Suprapubic skin (tissue), 4 donors: Measurements from ENCODE around the gene ATP1B1.

ENCODE experiments used
- EP300 ChIP-seq: sonication (generic); formaldehyde crosslinking; IDR thresholded peaks from one replicate; pipeline ENCODE4 v1.6.1; 2017; ENCODE audit warnings: antibody characterized with exemption
- POLR2A ChIP-seq, 2 donors: fragments of 450-650 bp; IDR thresholded peaks; one replicate each; pipeline ENCODE4 v1.6.1; 2017; ENCODE audit warnings: antibody characterized with exemption in 2 of 2, mild to moderate bottlenecking in 2 of 2, moderate library complexity in 2 of 2
- POLR2AphosphoS5 ChIP-seq, 3 donors: sonication (generic); formaldehyde crosslinking; IDR thresholded peaks; one replicate each; pipeline ENCODE4 v1.6.1; 2017; ENCODE audit warnings: antibody characterized with exemption in 3 of 3
- TF ChIP-seq, protein P1 (sequence below), 2 donors: fragments of 200-600 bp in 1 of 2; fragments of 450-650 bp in 1 of 2; sonication (generic) in 1 of 2; IDR thresholded peaks; one replicate each; pipeline ENCODE4 v1.5.1; 2016 to 2019; ENCODE audit warnings: antibody characterized with exemption in 2 of 2, mild to moderate bottlenecking in 1 of 2, moderate library complexity in 1 of 2

GRCh38 chr1:169132512-169133227 is 26.2 kb downstream of the ATP1B1 start:
- TF ChIP-seq, protein P1, sequence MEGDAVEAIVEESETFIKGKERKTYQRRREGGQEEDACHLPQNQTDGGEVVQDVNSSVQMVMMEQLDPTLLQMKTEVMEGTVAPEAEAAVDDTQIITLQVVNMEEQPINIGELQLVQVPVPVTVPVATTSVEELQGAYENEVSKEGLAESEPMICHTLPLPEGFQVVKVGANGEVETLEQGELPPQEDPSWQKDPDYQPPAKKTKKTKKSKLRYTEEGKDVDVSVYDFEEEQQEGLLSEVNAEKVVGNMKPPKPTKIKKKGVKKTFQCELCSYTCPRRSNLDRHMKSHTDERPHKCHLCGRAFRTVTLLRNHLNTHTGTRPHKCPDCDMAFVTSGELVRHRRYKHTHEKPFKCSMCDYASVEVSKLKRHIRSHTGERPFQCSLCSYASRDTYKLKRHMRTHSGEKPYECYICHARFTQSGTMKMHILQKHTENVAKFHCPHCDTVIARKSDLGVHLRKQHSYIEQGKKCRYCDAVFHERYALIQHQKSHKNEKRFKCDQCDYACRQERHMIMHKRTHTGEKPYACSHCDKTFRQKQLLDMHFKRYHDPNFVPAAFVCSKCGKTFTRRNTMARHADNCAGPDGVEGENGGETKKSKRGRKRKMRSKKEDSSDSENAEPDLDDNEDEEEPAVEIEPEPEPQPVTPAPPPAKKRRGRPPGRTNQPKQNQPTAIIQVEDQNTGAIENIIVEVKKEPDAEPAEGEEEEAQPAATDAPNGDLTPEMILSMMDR (IDR thresholded peaks at IDR 0.05) = no peak
- TF ChIP-seq POLR2A (IDR thresholded peaks at IDR 0.05) = no peak
- no peak for TF ChIP-seq EP300
- no peak for TF ChIP-seq POLR2AphosphoS5 (IDR thresholded peaks at IDR 0.05)
